Activated CD8-positive, alpha-beta memory T cell treated with anti-CD3 and anti-CD28 coated beads, Interleukin-2, amount 50 U/mL, for 48 hours (primary cell): ENCODE results near the gene HOXC10.

Source experiments
- DNase-seq: peaks from one replicate; pipeline ENCODE4 v3.0.0-alpha.2; 2020

HOXC10 gene

DNA sequence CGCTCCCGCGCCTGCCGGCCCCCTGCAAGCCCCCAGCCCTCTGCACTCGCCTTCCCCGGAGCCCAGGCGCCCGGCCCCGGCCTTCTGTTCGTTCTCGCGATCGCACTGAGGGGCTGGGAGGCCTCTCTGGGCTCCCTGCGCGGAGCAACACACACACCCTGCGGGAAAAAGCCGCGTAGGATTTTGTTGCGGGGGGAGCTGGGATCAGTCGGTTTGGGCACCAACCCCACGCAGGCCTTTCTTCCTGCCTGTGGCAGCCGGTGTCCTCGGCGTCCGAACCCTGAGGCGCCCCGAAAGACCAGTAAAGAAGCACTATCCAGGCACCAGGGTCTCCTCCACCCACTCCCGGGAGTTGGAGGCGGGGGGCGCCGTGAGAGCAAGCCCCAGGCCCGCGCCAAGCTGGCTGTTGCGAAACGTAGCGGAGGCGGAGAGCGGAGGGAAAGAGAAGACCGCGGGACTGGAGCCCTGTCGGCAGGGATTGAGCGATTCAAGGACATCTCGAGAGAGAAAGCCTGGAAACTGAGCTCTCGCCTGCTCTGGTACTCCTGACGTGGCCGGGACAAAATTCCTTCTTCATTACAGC, 46.0 kb downstream of the HOXC10 start:
- no peak for DNase-seq

DNA sequence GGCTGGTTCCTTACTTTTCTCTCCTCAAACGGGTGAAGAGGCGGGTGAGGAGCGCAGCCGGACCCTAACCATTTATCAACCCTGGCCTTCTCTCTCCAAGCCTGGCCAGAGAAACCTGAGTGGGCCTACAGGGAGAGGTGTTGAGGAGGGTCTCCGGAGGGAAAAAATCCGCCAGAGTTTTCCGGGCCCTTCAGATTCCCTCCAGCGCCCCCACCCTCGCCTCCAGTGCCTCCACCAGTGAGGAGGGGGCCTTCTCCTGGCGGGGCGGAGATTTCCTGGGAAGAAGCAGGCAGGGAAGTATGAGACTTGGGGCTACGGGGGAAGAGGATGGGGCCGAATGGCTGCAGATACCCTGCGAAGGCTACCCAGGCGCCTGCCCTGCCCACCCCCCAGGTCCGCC, 46.5 kb downstream of the HOXC10 start:
- no peak for DNase-seq

DNA sequence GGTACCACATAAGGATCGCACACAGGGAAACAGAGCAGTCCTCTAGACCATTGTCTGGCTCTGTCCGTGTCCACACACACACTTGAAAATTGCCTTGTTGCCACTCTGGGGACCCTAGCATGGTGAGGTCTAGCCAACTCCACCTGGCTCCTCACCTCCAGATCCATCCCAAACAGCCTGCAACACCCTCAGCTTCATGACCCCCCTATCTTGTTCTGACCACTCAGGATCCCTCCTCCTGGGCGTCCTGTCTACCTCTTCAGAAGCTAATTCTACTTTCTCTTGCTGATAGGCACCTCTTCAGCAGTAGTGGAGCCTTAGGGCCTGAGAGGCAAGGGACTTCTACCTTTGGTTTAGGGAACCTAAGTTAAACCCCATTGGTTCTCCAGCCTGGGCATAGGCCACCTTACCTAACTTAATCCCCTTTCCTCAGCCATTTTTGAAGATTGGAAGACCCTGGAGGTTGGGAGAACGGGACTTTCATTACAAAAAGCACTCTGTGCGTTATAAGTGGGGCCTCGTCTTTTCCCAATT, 47.2 kb downstream of the HOXC10 start:
- DNase-seq = no peak

DNA sequence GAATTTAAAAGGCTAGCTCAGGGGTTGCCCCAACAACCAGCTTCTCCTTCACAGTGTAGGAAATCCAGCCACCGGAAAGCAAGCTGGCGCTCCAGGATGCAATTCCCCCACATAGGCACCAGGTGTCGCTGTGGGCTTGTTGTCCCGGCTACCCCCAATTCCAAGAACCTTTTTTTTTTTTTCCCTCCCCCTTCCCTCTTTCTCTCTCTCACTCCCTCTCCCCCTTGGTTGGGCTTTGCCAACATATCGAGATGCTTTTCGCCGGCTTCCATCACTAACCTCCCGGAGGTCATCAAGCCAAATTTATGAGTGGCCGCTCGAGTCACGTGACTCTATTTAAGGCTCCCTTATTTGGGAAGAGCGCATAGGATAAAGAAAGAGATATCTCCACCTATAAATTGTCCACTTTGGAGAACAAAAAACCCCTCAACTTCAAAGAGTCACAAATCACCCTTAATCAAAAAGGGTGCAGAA, 47.7 kb downstream of the HOXC10 start, which contains the start of gene HOXC5:
HOXC5 (plus strand) TSS at position 424 of the 474 bp plus-strand sequence. CDS start 73 bp downstream, outside the sequence.
- DNase-seq = peak; percentile 86

DNA sequence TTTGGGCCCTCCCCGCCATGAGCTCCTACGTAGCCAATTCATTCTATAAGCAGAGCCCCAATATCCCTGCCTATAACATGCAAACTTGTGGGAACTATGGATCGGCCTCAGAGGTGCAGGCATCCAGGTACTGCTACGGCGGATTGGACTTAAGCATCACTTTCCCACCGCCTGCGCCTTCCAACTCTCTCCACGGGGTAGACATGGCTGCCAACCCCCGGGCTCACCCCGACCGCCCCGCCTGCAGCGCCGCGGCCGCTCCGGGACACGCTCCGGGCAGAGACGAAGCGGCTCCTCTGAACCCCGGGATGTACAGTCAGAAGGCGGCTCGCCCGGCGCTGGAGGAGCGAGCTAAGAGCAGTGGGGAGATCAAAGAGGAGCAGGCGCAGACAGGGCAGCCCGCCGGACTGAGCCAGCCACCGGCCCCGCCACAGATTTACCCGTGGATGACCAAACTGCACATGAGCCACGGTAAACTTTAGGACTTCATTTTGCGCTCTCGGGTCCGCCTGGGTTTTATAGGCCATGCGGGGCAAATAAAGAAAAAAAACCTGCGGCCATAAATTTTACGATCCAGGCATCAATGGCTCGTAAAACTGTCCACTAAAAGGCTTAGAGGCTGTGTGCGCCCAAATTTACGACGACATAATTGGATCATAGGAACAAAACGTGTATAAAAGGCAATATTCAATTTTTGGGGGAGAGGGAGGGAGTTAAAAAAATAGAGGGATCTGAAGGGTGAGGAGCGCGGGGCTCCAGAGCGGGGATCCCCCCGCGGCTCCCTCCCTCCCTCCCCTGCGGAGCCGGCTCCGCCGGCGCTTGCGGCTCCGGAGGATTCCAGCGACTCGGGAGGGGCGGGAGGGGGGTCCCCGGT, 48.4 kb downstream of the HOXC10 start:
- no peak for DNase-seq

DNA sequence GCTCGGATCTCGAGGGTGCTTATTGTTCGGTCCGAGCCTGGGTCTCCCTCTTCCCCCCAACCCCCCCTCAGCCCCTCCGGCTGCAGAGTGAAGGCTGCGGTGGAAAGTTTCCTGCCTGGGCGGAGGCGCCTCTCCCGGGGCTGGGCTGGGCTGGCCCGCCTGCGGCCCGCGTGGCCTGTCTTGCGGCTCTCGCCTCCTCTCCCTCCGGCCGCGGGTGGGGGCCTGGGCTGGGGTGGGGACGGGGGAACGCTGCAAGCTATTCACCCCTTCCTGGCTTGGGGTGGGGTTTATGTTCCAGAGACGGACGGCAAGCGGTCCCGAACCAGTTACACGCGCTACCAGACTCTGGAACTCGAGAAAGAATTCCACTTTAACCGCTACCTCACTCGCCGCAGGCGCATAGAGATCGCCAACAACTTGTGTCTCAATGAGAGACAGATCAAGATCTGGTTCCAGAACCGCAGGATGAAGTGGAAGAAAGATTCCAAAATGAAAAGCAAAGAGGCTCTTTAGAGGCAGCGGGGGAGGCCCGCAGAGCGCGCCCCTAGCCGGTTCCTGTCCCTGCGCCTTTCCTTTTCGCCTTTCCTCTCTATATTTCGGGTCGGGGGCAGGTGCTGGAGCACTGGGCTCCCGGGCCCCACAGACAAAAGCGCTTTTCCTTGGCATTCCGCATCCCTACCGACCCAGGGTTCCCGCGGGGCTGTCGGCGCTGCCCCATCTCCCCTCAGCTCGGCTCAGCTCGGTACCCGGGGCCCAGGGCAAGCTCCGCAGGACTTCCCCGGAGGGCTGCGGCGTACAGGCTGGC, 49.2 kb downstream of the HOXC10 start:
- DNase-seq = no peak

DNA sequence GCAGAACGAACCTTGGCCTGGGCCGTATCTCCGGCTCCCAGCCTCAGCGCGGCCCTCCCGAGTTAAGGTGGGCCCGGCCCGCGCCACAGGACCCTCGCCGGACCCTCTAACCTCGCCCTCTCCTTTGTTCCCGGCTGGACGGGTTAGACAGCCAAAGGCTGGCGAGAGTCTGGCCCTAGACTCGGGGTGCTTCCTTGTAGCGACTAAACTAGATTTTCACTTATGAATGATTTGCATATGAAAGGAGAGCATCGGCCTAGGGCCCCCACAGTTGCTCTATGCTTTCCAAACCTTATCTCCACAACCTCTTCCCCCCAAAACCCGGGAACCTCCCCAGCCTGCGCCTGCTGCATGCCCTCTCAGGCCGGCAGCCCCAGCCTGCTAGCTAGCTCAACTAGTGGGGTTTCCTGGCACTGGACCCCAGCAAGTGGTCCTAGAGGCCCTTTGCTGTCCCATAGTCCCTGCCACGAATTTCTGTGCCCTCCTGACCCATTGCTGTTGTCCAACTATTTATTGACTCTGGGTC, 49.9 kb downstream of the HOXC10 start:
- DNase-seq = no peak

DNA sequence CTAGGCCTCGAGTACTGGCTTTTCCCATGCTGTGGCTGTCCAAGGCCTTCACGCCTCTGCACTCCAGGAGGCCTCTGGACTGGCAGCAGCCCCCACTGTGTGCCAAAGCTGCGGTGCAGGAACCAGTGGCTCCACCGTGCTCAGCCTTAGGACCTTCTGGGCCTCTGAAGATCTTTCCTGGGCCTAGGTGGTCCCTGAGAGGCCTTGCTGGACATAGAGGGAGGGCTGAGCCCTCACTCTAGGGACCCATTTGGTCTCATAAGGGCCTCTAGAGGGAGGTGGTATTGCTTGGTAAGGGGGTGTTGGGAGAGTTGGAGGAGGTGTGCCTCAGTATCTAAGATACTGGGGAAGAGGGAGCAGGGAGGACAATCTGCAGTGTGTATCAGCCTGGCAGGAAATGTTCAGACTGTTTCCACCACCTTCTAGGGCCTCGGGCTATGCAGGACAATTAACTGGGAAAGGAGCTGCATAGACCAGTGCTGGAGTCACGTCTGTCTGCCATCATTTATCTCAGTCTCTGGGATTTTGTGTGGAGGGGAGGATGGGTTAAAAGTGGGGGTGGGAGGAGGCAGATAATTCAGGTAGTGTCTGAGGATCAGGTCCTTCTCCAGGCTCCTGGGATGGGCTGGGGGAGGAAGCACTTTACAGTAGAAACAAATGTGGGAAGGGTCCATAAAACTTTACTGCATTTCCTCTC, 50.8 kb downstream of the HOXC10 start:
- no peak for DNase-seq

DNA sequence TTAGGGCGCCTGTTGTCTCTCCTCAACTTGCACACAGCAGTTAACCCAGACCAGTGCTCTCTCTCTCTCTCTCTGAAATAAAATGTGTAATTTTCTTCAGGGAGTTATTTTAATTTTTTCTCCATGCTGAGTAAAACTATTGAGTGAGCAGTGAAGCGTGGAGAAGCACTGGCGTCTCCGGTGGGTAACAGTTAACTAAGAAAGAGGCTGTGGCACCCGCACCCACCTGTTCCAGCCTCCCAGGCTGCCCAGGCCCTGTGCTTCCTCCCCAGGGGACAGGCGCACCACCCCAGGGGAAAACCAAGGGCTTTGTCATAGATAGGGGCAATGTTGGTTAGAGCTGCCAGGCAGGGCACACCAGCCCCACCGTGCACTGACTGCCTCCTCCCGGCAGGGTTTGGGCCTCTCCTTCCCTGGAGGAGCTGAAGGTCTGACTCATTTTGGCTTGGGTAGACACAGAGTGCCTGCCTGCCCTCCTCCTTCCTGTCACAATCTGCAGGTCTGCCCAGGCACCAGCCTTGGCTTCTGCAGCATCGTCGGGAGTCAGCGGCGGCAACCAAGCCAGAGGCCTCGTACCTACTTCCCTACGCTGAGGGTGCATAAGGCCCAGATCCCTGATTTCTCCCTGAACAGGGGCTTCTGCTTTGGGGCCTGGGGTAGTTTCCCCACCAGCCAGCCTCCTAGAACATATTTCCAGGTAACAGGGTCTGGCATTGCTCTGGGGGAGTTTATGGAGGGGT, 51.8 kb downstream of the HOXC10 start:
- no peak for DNase-seq

DNA sequence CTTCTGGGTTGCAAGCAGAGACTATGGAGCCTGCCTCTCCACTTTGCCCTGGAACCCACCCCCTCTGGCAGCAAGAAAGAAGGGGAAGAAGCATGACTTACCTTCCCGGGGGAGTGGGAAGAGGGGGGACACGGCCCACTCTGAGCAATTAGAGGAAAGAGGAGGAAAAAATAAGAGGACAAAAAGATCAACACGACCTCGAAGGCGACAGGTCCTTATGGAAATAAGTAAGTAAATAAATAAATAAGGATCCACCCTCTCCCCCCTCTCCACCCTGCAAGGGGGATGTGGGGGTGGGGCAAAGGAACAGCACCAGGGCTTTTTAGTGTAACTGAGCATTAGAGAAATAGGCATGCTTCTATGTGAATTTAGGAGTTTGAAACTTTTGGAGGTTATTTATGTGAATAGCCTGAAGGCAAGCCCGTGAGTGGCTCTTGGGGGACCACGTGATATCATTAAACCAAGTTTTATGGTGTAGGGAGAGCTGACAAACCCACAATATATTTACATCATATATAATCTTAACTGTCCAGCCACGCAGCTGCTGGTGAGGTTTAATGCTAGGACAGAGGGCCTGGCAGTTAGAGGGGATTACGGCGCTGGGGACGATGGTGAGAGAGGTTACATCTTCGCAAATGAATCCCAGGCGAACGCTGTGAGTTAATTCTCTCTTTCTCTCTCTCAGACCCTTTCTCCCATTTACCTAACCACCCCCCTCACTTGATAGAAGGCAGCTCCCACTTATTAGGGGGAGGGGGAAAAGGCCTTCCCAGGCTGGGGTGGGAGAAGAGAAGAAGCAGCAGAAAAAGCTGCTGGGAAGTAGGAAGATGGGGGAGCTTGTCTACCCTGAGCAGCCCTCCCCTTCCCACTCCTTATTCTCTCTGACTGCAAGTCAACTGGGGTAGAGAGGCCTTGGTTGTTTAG, 52.7 kb downstream of the HOXC10 start:
- DNase-seq = no peak

DNA sequence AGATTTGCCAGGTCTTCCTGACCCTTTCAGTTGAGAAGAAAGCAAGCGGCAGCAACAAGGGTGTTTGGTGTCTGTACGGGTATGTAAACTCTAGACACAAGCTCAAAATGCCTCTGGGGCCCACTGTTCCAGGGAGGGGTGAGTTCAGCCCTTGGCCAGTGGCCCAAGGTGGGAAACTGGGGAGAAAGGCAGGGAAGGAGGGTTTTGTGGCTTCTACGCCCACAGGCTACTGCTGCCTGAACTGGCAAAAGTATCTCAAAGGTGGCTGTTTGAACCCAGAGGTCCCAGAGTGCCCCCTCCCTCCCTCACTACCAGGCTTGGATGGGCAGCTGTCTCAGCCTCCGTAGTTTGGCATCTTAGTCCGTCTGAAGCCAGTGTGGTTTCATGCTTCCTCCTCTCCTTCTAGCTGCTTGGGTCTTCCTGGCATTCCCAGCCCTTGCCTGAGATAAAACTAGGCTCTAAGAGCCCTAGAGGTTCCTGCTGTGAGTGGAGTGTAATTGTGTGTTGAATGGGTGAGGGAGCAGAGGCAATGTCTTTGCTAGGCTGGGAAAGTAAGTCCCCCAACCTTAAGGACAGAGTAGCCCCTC, 53.4 kb downstream of the HOXC10 start:
- no peak for DNase-seq

DNA sequence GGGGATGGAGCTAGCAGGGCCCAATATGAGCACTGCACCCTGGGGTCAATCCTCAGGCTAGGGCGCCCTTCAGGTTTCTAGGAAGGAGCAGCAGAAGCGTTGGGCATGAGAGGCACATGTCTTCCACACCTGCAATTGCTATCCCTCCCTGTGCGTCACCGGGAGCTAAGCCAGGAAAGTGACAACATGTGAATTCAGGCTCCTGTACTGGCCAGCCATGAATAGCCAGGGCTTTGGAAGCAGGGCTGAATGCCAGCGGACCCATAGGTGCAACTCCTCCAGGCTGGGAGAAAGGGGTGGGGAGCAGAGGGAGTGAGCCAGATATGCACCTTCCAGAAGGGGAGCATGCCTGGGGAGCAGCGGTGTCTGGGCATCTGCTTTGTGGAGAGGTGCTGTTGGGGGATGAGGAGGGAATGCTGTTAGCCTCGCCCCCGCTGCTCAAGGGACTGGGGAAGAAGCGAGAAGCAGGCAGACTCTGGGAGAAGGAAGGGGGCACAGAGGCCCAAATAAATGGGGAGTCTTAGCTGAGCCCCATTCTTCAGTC, 54.0 kb downstream of the HOXC10 start:
- no peak for DNase-seq

DNA sequence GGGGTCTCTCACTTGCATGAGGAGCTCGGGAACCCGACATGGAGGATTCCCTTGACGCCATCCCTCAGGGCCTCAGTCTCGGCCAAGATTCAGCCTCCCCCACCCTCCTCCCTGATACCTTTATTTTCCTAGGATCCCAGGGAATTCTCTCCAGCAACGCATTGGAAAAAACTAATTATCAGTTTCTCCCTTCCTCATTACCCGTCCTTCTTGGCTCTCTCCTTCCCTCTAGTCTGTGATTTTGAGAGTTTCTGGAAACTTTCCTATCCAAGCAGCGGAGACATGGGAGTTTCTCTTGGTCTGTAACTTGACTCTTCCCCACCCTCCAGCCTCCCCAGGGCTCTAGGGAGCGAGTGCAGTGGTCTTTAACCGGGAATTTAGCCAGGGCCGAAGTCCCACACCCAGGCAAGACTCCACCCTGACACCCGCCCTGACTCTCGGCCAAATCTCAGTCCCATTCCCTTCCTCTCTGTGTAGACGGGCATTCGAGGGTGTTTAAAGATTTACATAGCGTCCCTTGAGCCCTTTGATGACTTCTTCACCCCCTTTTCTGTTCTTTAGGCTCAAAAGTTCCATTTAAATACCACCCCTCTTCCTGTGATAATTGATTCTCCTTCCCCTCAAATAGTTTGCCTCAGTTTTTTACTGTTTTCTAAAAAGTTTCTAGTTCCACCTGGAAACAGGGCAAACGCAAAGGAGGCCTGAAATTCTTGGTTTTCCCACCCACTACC, 54.6 kb downstream of the HOXC10 start:
- DNase-seq = no peak
